HG03139 (cell line): Measurements from ENCODE around the gene TIE1.
"Not testable (repeated sequence)": the region's sequence is repeated elsewhere in the genome, so short reads cannot be mapped to it uniquely, and the experiment has no call there.

ENCODE experiments used
- ATAC-seq: cut with Tn5 transposase; IDR thresholded peaks from one replicate; pipeline ENCODE4 v1.9.1; 2021; ENCODE audit not compliant: unreplicated experiment

TIE1 gene

DNA sequence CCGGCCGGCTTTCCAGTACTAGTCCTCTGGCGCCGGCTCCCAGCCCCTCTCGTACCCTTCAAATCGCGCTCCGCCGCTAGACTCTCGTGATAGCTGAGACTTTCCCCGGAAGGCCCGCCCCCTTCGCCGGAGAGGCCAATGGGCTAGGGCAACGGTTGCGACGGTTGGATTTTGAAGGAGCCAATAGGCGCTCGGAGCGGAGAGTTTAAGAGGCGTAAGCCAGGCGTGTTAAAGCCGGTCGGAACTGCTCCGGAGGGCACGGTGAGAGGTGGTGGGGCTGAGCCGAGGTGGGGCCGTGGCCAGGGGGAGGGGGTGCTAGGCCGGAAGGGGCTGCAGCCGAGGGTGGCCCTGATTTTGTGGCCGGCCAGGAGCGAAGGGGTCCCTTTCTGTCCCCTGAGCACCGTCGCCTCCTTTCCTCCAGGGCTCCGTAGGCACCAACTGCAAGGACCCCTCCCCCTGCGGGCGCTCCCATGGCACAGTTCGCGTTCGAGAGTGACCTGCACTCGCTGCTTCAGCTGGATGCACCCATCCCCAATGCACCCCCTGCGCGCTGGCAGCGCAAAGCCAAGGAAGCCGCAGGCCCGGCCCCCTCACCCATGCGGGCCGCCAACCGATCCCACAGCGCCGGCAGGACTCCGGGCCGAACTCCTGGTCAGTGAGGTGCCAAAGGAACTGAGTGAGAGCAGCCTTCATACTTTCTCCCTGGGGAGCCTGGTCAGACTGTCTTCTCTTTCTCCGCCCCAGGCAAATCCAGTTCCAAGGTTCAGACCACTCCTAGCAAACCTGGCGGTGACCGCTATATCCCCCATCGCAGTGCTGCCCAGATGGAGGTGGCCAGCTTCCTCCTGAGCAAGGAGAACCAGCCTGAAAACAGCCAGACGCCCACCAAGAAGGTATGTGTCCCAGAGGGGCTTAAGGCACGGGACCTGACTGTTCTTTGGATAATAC lies 58.2 kb downstream of the TIE1 start, which contains the start of gene CDC20:
Gene CDC20 (plus strand): TSS at position 236 of the 948 bp plus-strand sequence. CDS start 235 bp downstream, at position 471.
- peak; percentile 92 for ATAC-seq

- ATAC-seq: no peak
Observed at GRCh38 chr1:43359696-43360095, 58.9 kb downstream of the TIE1 start.

DNA sequence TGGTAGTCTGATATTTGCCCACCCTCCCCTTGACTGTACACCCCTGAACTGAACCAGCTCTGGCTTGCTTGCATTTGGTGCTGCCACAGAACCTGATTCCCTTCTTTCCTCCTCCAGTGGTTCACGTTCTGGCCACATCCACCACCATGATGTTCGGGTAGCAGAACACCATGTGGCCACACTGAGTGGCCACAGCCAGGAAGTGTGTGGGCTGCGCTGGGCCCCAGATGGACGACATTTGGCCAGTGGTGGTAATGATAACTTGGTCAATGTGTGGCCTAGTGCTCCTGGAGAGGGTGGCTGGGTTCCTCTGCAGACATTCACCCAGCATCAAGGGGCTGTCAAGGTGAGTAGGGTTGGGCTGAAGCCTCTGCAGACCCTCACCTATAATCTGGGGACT lies 59.8 kb downstream of the TIE1 start:
- no peak for ATAC-seq

DNA sequence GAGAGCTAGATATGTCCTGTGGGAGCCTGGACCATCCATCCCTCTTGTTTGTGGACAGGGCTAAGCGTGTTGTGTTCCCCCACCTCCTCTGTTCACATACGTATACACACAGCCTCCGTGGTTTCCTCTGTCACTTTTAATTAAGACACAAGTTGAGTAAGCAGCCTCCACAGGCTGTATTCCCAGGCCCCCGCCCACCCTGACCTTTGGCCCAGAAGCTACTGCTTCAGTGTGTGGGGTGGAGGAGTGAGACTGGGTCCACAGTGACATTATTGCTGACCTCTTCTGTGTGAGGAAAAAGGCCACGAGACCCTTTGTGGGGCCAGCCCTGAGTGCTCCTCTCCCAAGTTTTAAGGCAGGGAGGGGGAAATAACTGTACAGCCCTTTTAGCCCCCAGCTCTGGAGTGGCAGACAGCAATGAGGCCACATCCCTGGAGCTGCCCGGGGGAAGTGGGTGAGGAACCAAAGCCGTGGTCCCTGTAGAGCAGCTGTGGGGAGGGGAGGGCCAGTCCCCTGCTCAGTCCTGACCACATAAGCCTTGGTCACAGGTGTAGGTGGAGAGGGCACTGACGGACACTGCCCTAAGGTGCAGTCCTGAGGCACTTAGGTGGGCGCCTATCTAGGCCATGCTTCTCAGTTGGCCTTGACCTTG lies 62.6 kb downstream of the TIE1 start:
- ATAC-seq: no peak

DNA sequence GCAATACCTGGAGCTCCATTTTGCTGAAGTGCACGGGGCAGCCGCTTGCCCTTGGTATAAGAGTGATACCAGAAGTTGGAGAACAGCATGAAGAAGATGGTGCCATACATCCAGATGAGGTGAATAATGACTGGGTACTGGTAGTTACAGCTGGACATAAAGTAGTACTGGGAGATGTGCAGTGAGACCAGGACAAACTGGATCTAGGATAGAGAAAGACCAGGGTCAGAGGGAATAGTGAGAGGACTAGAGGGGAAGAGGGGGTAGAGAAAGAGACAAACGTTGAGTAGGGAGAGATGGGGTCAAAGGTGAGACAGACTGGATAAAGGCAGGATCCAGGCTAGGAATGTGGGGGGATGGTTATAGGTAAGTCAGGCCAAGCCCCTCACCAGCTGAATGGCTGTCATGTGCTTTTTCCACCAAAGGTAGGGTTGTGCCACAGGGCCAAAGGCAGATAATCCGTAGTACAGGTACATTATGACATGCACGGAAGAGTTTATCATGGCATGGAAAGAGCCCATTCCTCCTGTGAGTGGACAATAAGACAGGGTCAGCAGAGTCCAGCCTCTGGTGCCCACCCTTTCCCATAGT lies 63.2 kb downstream of the TIE1 start:
- ATAC-seq: no peak

DNA sequence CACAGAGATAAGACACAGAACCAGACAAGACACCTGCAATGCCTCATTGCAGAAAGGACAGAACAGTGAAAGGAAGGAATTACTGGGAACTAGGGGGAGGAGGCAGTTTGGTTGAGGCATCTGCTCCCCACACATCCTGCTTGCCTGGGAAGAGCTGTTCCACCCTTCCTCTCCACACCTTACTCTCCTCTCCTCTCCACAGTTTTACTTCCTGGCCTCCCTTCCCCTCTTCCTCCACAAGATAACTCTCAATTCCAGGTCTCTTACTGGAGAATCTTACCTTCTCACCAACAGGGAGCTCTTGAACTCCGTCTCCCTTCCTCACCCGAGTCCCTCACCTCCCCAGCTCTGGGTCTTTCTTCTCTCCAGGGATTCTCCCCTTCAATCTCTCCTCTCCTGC lies 64.9 kb downstream of the TIE1 start:
- no peak for ATAC-seq

- no peak for ATAC-seq
Observed at GRCh38 chr1:43366179-43366578, 65.4 kb downstream of the TIE1 start.

- ATAC-seq: no peak
Observed at GRCh38 chr1:43366601-43367025, 65.8 kb downstream of the TIE1 start.

DNA sequence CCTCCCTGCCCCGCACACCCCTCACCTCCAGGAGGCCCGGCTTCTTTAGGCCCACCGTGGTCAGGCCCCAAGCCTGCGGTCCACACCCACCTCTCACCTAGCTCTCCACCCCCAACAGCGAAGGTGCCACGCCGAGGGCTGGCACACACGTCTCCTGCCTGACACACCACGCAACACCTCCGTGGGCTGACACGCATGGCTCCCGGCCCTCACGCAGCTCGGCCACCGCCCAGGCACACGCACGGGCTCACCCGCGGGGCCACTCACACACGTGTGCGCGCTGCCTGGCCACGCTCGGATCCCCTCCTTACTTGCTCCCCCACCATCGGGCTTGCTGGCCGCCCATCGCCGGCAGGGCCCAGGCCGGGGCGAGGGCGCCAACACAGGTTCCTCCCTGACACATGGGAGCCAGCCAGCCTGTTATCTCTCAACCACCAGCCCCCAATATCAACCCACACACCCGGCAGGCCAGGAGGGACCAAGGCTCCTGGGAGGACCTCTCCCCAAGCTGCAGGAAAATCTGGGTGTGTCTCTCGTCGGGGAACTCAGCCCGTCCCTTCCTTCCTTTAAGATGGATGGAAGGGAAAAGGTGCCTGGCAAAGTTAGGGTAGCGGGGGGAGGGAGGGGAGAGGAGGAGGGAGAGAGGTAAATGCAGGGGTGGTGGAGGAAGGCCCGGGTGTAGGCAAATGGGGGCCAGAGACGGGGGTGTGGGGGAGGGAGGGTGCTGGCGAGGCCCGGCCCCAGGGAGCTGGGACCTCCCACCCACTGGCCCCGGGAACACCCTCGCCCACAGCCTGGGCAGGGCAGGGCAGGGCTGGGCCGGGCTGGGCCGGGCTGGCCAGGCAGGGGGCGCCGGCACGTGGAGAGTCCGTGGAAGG lies 66.5 kb downstream of the TIE1 start:
- peak; percentile 32 for ATAC-seq

- ATAC-seq: peak; percentile 63
Observed at GRCh38 chr1:43367904-43368645, 67.3 kb downstream of the TIE1 start, which contains the start of gene ELOVL1. Gene ELOVL1 (minus strand): TSS chr1:43368011. CDS start chr1:43365609, 2,402 bp downstream.

- ATAC-seq: no peak
Observed at GRCh38 chr1:43368646-43369020, 67.9 kb downstream of the TIE1 start.

- not testable (repeated sequence) for ATAC-seq
Observed at GRCh38 chr1:43369779-43370178, 69.0 kb downstream of the TIE1 start.

DNA sequence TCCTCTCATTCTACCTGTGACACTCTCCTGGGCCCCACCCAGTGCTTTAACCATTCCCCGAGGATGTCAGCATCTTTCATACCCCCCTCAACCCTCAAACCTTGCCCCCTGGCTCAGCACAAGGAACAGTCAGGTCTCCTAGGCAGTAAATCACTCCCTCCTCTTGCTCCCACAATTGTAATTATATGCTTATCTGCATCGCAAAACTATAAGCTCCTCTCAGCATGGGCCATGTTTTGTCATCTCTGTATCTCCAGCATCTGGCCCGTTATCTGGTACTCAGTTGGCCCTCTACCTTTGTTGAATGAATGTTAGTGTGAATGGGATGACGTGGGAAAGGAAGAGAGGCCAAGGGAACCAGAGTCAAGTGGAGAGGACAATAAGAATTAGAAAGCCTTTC lies 69.8 kb downstream of the TIE1 start:
- no peak for ATAC-seq

DNA sequence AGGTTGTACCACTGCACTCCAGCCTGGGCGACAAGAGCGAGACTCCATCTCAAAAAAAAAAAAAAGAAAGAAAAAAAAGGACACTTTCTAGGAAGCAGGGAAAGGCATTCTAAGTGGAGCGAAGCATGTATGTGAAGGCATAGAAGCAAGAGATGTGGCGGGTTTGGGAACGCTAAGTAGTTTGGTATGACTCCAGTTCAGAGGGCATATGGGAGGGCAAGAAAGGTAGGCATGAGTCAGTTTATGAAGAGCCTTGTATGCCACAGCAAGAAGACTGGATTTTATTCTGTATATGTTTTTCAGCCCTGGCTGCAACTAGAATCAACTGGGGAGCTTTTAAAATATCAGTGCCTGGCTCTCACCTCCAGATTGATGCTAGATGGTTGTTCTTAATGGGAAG lies 71.4 kb downstream of the TIE1 start:
- no peak for ATAC-seq
